Astrocyte (in vitro differentiated cells and primary cell): Measurements from ENCODE around the gene DGKH. TPM values are rescaled to one million over a fixed set of nuclear protein-coding genes. Genes with fewer than 3 reads are reported as not detected.

Experiments used
- DNase-seq: peaks from one replicate; pipeline ENCODE4 v3.0.0-alpha.2; 2010; ENCODE audit warnings: low read depth
- FAIRE-seq: peaks from 2 replicates; lab custom pipeline; 2011; peaks lifted over from hg19 to GRCh38; lab: Jason Lieb, UNC
- H2AFZ ChIP-seq: 2 replicates; pipeline ENCODE4 v1.6.0; 2012; ENCODE audit warnings: low read depth, low read length, inconsistent platforms
- H3K27ac ChIP-seq: 2 replicates; pipeline ENCODE4 v1.5.1; 2011; ENCODE audit warnings: low read depth, low read length, inconsistent platforms
- H3K27me3 ChIP-seq: 2 replicates; pipeline ENCODE4 v1.6.0; 2011; ENCODE audit warnings: low read length, inconsistent platforms; ENCODE audit not compliant: insufficient read depth
- H3K36me3 ChIP-seq: 2 replicates; pipeline ENCODE4 v1.5.1; 2011; ENCODE audit warnings: low read length, inconsistent platforms; ENCODE audit not compliant: insufficient read depth
- H3K4me1 ChIP-seq: 2 replicates; pipeline ENCODE4 v1.5.1; 2011; ENCODE audit warnings: low read length, inconsistent platforms; ENCODE audit not compliant: insufficient read depth
- H3K4me2 ChIP-seq: 2 replicates; pipeline ENCODE4 v1.6.0; 2012; ENCODE audit warnings: low read length, inconsistent platforms
- H3K4me3 ChIP-seq: 2 replicates; pipeline ENCODE4 v1.5.1; 2011; ENCODE audit warnings: low read depth, mild to moderate bottlenecking, low read length, inconsistent platforms; ENCODE audit not compliant: insufficient read depth
- H3K79me2 ChIP-seq: 2 replicates; pipeline ENCODE4 v1.6.0; 2012; ENCODE audit warnings: mild to moderate bottlenecking, low read length, inconsistent platforms; ENCODE audit not compliant: insufficient read depth
- H3K9ac ChIP-seq: 2 replicates; pipeline ENCODE4 v1.6.0; 2012; ENCODE audit warnings: mild to moderate bottlenecking, low read length, inconsistent platforms
- H3K9me3 ChIP-seq: 2 replicates; pipeline ENCODE4 v1.5.1; 2012; ENCODE audit warnings: low read depth, mild to moderate bottlenecking, low read length, inconsistent platforms; ENCODE audit not compliant: insufficient read depth
- H4K20me1 ChIP-seq: 2 replicates; pipeline ENCODE4 v1.6.0; 2012; ENCODE audit warnings: low read length, inconsistent platforms; ENCODE audit not compliant: insufficient read depth
- H3K27ac Mint-ChIP-seq: one replicate; pipeline ENCODE4 v1.8.0; 2021; ENCODE audit warnings: mild to moderate bottlenecking, mixed read lengths; ENCODE audit not compliant: unreplicated experiment
- H3K27me3 Mint-ChIP-seq: one replicate; pipeline ENCODE4 v1.8.0; 2021; ENCODE audit warnings: low read depth, mixed read lengths; ENCODE audit not compliant: unreplicated experiment
- H3K36me3 Mint-ChIP-seq: one replicate; pipeline ENCODE4 v1.8.0; 2021; ENCODE audit warnings: low read depth, mixed read lengths; ENCODE audit not compliant: unreplicated experiment
- H3K4me1 Mint-ChIP-seq: one replicate; pipeline ENCODE4 v1.8.0; 2021; ENCODE audit warnings: low read depth, mixed read lengths; ENCODE audit not compliant: unreplicated experiment
- H3K4me3 Mint-ChIP-seq: one replicate; pipeline ENCODE4 v1.8.0; 2021; ENCODE audit warnings: mild to moderate bottlenecking, moderate library complexity, mixed read lengths; ENCODE audit not compliant: unreplicated experiment
- H3K9me3 Mint-ChIP-seq: one replicate; pipeline ENCODE4 v1.8.0; 2021; ENCODE audit warnings: mild to moderate bottlenecking, mixed read lengths; ENCODE audit not compliant: unreplicated experiment
- CTCF ChIP-seq: IDR thresholded peaks from 2 replicates; pipeline ENCODE4 v1.5.1; 2011; ENCODE audit warnings: low read depth, mild to moderate bottlenecking, inconsistent platforms, low read length, moderate library complexity; ENCODE audit not compliant: insufficient read depth
- EZH2 ChIP-seq: IDR thresholded peaks from 2 replicates; pipeline ENCODE4 v1.6.1; 2012; ENCODE audit warnings: mild to moderate bottlenecking, low read length, inconsistent platforms; ENCODE audit not compliant: insufficient read depth
- total RNA-seq: library from RNA; stranded (reverse); gene quantifications from 2 replicates; pipeline ENCODE4 v1.2.1, GENCODE V29; 2021

The DGKH gene
- total RNA-seq, 1 donor from 2014 or later, result 16.4 TPM

- FAIRE-seq, result no peak
- peak; percentile 96 for DNase-seq
- H4K20me1 ChIP-seq, result peaks cover 10% of the 10 kb centered on the region
- TF ChIP-seq CTCF (no peak), EZH2 (no peak)
- peak overlapping the region; percentile 73 for H2AFZ ChIP-seq
- no peaks in the 10 kb centered on the region for H3K9me3 ChIP-seq
- Mint-ChIP-seq H3K27ac (peak overlapping the region; percentile 90), H3K36me3 (no peaks in the 10 kb centered on the region), H3K27me3 (no peaks in the 10 kb centered on the region), H3K4me3 (peak overlapping the region; percentile 89), H3K4me1 (peaks cover 8% of the 10 kb centered on the region), H3K9me3 (no peaks in the 10 kb centered on the region)
- peak overlapping the region; percentile 80 for H3K4me2 ChIP-seq
- H3K4me1 ChIP-seq, result peaks cover 5% of the 10 kb centered on the region
- peaks cover 42% of the 10 kb centered on the region for H3K79me2 ChIP-seq
- no peaks in the 10 kb centered on the region for H3K36me3 ChIP-seq
- peak overlapping the region; percentile 63 for H3K4me3 ChIP-seq
- peak overlapping the region; percentile 65 for H3K9ac ChIP-seq
- H3K27ac ChIP-seq, result peak overlapping the region; percentile 78
- no peaks in the 10 kb centered on the region for H3K27me3 ChIP-seq
These were observed 223.1 kb downstream of the DGKH start for GRCh38 chr13:42271337-42272114.

DNA sequence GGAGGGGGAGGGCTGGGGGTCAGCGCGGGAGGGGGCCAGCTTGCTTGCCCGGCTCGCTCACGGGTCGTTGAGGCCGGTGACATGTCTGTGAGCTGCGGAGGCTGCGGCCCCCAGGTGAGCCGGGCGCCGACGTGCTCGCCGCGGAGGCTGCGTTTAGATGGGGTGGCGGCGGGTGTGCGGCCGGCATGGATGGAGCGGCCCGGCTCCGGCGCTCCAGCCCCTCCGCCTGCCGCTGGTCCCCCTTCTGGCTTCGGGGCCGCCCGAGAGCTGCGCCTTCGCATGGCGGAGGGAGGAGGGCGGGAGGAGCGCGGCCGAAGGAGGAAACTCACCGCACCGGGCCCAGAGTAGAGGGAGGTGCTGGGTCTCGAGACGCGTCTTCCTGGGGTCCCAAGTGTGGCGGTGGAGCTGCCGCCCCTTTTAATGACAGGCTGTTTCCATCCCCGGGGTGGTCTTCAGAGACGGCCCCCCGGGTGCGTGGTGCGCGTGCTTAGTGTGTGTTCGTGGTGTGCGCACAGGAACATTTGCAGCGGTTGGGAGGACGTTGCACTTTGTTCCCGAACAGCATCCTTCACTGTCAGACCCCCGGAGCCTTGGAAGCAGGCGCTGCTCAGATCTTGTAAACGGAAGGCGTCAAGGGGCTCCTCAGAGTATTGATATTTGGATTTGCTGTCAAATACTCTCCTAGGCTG lies 223.8 kb downstream of the DGKH start, which contains the start of gene AKAP11:
Gene AKAP11, plus strand, starts transcription at position 38 of the 689 bp plus-strand sequence. CDS start 14,197 bp downstream, outside the sequence.
- H3K9me3 ChIP-seq, result no peaks in the 10 kb centered on the region
- peaks cover 5% of the 10 kb centered on the region for H3K4me1 ChIP-seq
- no peaks in the 10 kb centered on the region for H3K27me3 ChIP-seq
- Mint-ChIP-seq H3K27me3 (no peaks in the 10 kb centered on the region), H3K27ac (peak within 1 kb of the TSS; percentile 90), H3K4me3 (peak within 1 kb of the TSS; percentile 98), H3K36me3 (no peaks in the 10 kb centered on the region), H3K9me3 (no peaks in the 10 kb centered on the region), H3K4me1 (peaks cover 7% of the 10 kb centered on the region)
- peak within 1 kb of the TSS; percentile 85 for H2AFZ ChIP-seq
- DNase-seq (peak; percentile 47), FAIRE-seq (no peak)
- TF ChIP-seq CTCF, result no peak
- no peak for TF ChIP-seq EZH2
- H3K36me3 ChIP-seq, result no peaks in the 10 kb centered on the region
- peak within 1 kb of the TSS; percentile 94 for H3K4me2 ChIP-seq
- peak within 1 kb of the TSS; percentile 92 for H3K9ac ChIP-seq
- peaks cover 48% of the 10 kb centered on the region for H3K79me2 ChIP-seq
- peaks cover 15% of the 10 kb centered on the region for H4K20me1 ChIP-seq
- peak within 1 kb of the TSS; percentile 78 for H3K27ac ChIP-seq
- peak within 1 kb of the TSS; percentile 89 for H3K4me3 ChIP-seq
